HFFc6 (cell line): ENCODE results near the gene ELF5. TPM values are rescaled to one million over a fixed set of nuclear protein-coding genes. Genes with fewer than 3 reads are reported as not detected.

Source experiments
- DNase-seq: peaks from one replicate; pipeline ENCODE4 v3.0.0-alpha.2; 2018
- H3K27ac Mint-ChIP-seq: 2 replicates; pipeline ENCODE4 v1.8.0; 2020; ENCODE audit warnings: mild to moderate bottlenecking, mixed read lengths
- H3K27me3 Mint-ChIP-seq: 2 replicates; pipeline ENCODE4 v1.8.0; 2021; ENCODE audit warnings: mild to moderate bottlenecking, moderate library complexity, mixed read lengths; ENCODE audit not compliant: insufficient read depth
- H3K36me3 Mint-ChIP-seq: 2 replicates; pipeline ENCODE4 v1.8.0; 2021; ENCODE audit warnings: low read depth, mixed read lengths
- H3K4me1 Mint-ChIP-seq: 2 replicates; pipeline ENCODE4 v1.8.0; 2020; ENCODE audit warnings: low read depth, mixed read lengths
- H3K4me3 Mint-ChIP-seq: 2 replicates; pipeline ENCODE4 v1.8.0; 2020; ENCODE audit warnings: mild to moderate bottlenecking, moderate library complexity, mixed read lengths
- H3K9me3 Mint-ChIP-seq: 2 replicates; pipeline ENCODE4 v1.8.0; 2020; ENCODE audit warnings: mild to moderate bottlenecking, mixed read lengths
- CTCF ChIP-seq: fragments of 200-600 bp; sonication (generic); IDR thresholded peaks from 2 replicates; pipeline ENCODE4 v1.5.0; 2021; ENCODE audit warnings: antibody characterized with exemption, mild to moderate bottlenecking
- total RNA-seq, 6 experiments: library from RNA; stranded (reverse); fragmentation: NEBNext Ultra II Directional; extraction: Animal tissue kit (Norgen Biotek cat#: 25700); gene quantifications; 2 replicates in 1 of 6; 3 replicates in 5 of 6; pipeline ENCODE4 v1.2.3, GENCODE V29; 2021

The ELF5 gene
- total RNA-seq, 6 experiments from 2014 or later = not detected

DNA sequence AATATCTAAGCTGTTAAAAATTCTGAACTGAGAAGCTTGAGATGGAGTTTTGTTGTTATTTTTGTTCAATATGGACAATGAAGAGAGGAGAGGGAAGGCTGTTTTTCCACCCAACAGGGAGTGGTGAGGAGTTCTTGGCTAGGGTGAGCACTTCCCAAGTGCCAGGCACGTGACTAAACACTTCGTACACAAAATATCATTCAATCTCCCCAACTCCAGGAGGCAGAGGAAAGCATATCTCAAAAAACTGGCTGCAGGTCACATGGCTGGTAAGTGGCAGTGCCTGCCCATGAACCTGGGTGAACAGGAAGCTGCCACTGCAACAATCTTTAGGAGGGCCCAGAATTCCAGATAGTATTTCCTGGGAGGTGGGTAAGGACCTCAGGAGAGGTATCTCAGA lies 11.6 kb downstream of the ELF5 start:
- H3K36me3 Mint-ChIP-seq = no peaks in the 10 kb centered on the region
- peak overlapping the region; percentile 45; the same call in 1 of the 2 replicates for H3K4me3 Mint-ChIP-seq
- TF ChIP-seq CTCF = no peak
- peaks cover 25% of the 10 kb centered on the region for H3K27me3 Mint-ChIP-seq
- DNase-seq = no peak
- H3K4me1 Mint-ChIP-seq = peaks cover 20% of the 10 kb centered on the region
- peak overlapping the region; percentile 67 for H3K27ac Mint-ChIP-seq
- no peaks in the 10 kb centered on the region for H3K9me3 Mint-ChIP-seq

DNA sequence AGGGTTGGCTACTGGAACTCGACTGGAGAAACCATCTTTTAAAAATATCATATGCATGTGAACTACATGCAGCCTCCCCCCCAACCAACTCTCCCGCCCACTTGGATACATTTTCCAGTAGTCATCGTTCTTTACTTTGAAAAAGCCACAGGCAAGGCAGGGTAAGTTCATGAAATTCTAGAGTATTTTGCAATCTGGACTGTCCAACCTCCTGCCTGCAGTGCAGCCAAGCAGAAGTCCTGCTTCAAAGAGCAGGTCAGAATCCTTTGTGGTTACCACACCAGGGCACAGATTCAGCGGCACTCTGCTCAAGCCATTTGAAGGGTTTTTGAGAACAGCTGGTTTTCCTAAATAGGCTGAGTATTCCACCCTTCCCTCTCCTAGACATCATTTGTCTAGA lies 12.1 kb downstream of the ELF5 start:
- no peak for TF ChIP-seq CTCF
- Mint-ChIP-seq H3K4me3 (peak overlapping the region; percentile 45; the same call in 1 of the 2 replicates), H3K36me3 (no peaks in the 10 kb centered on the region), H3K27me3 (peaks cover 25% of the 10 kb centered on the region), H3K9me3 (no peaks in the 10 kb centered on the region), H3K4me1 (peaks cover 20% of the 10 kb centered on the region), H3K27ac (peak overlapping the region; percentile 67)
- DNase-seq = peak; percentile 73

- H3K27ac Mint-ChIP-seq = no peak overlapping the region
- peaks cover 30% of the 10 kb centered on the region for H3K27me3 Mint-ChIP-seq
- H3K36me3 Mint-ChIP-seq = no peaks in the 10 kb centered on the region
- H3K4me3 Mint-ChIP-seq = no peak overlapping the region
- H3K9me3 Mint-ChIP-seq = no peaks in the 10 kb centered on the region
- peaks cover 20% of the 10 kb centered on the region for H3K4me1 Mint-ChIP-seq
- TF ChIP-seq CTCF = no peak
- no peak for DNase-seq
Measured at GRCh38 chr11:34499719-34500500, 13.7 kb downstream of the ELF5 start.

DNA sequence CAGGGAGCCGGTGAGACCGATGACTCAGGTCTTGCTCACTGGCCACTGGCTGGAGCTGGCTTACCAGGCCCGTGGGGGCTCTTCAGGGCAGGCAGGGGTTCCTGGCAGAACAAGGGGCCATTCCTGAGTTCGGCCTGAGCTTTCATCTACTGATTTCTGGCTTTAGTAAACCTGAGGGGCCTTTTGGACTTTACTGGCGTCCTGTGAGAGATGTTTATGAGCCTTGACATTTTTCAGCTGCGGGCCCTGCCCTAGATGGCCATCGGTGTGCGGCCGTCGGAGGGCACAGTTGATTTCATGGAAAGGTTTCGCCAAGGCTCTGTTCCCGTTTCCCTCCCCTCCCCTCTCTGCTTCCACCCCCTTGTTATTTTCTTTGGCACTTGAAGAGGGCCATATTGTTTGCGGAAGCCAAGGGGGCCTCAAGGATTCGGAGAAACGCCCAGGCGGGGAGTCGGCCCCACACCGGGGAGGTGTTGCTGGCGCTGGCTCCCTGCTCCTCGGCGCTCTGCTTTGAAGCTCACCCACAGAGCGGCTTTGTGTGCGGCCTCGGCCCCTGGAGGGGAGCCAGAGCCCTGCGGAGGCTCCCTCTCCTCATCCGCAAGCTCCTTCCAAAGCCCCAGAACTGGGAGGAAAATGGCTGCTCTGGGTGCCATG lies 17.7 kb downstream of the ELF5 start:
- Mint-ChIP-seq H3K4me3 (no peak overlapping the region), H3K27ac (no peak overlapping the region), H3K9me3 (no peaks in the 10 kb centered on the region), H3K4me1 (peaks cover 6% of the 10 kb centered on the region), H3K27me3 (peaks cover 24% of the 10 kb centered on the region), H3K36me3 (no peaks in the 10 kb centered on the region)
- no peak for TF ChIP-seq CTCF
- no peak for DNase-seq

- Mint-ChIP-seq H3K27ac (no peak overlapping the region), H3K4me1 (peaks cover 6% of the 10 kb centered on the region; the same call in 1 of the 2 replicates), H3K9me3 (no peaks in the 10 kb centered on the region), H3K27me3 (peaks cover 24% of the 10 kb centered on the region), H3K36me3 (no peaks in the 10 kb centered on the region), H3K4me3 (no peak overlapping the region)
- no peak for DNase-seq
- TF ChIP-seq CTCF = no peak
Measured at GRCh38 chr11:34495239-34495723, 18.3 kb downstream of the ELF5 start.
